ENCODE data around the gene PTPRD.
"Not testable (repeated sequence)": the region's sequence is repeated elsewhere in the genome, so short reads cannot be mapped to it uniquely, and the experiment has no call there.

PTPRD gene

DNA sequence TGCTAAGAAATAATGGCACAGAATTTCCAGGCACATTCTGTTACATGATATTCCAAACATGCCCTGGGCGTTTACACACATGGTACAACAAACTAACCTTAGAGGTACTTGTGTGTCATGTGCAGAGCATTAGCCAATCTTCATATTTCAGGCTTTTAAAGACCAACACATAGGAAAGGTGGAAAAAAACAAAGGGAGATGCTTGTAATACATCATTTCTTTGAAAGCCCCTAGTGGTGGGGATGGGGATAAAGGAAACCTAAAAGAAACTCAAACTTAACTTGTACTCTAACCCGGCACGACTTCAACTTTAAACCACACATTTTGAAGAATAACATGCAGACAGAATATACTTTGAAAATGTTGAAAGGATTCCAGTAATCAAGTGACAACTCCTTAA is 133.6 kb downstream of the PTPRD start:
- DNase-seq (ENCODE audit: low read depth in 2 of 2) = no peak

DNA sequence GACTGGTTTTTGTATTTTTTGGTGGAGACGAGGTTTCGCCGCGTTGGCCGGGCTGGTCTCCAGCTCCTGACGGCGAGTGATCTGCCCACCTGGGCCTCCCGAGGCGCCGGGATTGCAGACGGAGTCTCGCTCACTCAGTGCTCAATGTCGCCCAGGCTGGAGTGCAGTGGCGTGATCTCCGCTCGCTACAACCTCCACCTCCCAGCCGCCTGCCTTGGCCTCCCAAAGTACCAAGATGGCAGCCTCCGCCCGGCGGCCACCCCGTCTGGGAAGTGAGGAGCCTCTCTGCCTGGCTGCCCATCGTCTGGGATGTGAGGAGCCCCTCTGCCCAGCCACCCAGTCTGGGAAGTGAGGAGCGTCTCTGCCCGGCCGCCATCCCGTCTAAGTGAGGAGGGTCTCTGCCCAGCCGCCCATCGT is 163.6 kb downstream of the PTPRD start:
- not testable (repeated sequence) for DNase-seq (ENCODE audit: low read depth in 2 of 2)

DNA sequence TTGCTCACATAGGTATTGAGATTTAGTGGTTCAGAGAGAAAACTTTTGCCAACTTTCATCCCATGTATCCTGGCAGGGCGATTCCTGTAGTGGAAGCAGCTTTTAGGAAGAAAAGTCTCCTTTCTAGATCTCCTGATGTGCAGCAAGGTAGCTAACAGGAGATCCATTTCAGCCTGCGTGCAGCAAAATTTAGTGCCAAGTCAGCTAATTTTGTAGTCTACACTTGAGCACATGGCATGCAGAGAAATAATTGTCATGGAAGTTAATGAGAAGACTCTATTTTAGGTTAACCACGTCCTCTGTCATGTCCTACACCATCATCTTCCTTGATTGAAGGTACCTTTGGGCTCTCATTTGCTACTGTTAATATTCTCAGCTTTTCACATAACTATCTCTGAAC is 165.8 kb downstream of the PTPRD start:
- DNase-seq (ENCODE audit: low read depth in 2 of 2) = no peak

DNA sequence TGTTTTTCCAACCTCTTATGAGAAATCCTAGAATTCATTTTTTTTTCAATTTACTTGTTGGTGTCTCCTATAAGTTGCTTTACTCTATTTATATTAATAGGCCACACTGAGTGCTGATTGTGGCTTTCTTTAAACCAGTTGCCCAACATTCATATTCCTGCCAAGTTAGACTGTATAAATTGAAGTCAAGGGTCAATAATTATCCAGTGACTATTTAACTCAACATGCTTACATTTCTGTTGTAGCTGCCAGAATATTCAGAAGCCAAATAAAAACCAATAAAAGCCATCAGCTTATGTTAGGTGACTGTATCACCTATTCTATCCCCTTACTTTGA is 169.0 kb downstream of the PTPRD start:
- no peak for DNase-seq (ENCODE audit: low read depth in 2 of 2)

DNA sequence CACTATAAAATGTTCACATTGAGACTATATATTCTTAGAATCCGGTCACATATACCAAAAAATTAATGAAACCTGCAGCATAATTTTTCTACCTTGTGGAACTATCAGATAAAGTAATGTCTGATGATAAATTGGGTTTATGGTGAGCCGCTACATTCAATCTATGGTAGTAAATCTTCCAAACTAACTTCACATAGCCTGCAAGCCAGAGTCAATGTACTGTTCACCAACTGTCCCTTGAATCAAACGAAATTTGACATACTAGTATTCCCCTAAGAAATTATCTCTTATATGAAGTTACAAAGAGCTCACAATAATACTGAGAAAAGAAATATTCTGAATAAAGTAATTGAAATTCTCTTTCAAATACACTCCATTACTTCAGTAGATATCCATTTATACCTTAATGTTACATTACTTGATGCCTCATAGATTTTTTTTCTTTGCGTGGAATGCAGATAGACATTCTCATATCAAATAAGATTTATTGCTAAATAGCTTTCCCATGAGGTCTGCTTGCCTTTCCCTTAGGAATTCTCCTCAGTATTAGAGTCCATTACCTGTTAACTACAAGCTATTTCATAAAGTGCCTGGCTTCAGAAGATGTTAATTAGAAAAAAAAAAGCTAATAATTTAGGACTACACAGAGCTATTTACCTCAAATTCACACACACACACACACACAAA is 169.5 kb downstream of the PTPRD start:
- DNase-seq (ENCODE audit: low read depth in 2 of 2) = no peak

DNA sequence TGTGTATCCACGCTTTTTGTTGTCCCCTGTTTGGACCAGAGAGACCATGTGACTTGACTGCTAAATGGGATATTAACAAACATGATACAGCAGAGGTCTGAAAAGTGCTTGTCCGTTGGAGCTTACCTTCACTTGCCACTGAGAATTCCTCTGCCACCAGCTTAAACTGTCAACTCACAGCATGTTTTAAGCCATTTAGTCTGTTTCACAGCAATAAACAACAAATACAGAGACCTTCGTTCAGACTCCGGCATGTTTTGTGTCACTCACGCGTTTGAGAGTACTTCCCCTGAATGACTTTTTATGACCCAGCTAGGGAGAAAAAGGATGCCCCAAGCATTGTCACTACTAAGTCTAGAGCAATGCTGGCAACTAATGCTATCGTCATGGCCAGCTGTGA is 173.8 kb downstream of the PTPRD start:
- no peak for DNase-seq (ENCODE audit: low read depth in 2 of 2)

DNA sequence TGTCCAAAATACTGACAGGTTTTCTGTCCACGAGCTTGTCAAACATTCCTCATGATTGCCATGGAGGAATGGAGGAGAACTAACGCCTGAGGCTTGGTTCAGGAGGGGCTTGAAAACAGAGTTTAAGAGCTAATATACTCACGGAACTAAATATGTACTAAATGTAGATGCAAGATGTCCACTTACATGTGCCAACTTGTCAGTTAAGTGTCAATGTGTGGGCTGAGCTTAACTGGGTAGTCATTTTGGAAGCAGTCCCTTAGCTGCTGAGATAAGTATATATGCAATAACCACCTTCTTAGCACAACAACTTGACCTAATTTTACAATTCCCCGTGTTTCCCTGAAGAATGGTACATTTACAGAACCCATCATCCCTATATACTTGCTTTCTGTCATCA is 176.0 kb downstream of the PTPRD start:
- no peak for DNase-seq (ENCODE audit: low read depth in 2 of 2)

DNA sequence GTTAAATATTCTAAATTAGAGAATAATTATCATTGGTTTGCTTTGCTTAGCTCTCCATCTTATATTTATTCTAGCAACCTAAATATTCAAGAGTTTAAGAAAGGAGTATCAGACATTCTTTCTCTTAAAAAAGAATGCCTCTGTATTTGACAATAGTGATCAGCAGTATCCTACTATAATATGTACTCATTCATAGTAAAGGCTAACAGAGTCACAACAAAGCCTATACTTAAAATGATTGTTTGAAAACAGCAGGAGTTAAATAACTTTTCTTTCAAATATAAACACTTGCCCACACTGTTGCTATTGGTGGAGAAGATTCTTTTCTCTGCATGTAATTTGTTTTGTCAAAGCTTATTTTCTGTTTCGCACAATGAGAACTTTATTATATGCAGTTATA is 178.4 kb downstream of the PTPRD start:
- DNase-seq (ENCODE audit: low read depth in 2 of 2) = no peak

DNA sequence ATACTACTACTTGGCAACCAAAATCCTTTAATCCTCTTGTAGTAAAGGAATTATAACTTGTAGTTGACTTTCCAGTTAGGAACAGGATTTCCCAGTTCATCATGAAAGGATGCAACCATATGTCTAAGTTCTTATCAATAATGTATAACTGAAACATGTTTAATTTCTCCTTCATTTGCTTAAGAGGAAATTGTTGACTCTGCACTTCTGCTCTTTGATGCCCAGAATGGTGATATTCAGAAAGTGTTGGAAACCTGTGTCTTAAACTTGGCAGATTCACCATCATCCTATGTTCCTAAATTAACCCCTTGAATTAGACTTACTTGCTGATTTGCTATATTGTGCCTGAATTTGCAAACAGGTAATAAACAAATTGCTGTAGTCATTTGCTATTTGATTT is 201.5 kb downstream of the PTPRD start:
- DNase-seq (ENCODE audit: low read depth in 2 of 2) = no peak

DNA sequence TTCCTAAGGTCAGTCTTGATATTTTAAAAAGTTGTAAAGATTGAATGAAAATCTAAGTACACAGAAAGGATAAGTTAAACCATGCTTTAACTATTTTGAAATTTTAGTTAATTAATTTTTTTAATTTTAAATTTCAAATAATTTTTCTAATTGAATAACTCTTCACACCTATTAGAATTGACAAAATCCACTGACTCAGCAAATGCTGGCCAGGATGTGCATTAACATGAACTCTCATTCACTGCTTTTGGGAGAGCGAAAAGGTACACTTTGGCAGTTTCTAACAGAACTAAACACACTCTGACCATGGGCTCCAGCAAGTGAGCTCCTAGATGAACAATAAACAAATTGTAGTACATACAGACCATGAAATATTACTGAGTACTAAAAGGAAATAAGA is 209.5 kb downstream of the PTPRD start:
- no peak for DNase-seq (ENCODE audit: low read depth in 2 of 2)

DNA sequence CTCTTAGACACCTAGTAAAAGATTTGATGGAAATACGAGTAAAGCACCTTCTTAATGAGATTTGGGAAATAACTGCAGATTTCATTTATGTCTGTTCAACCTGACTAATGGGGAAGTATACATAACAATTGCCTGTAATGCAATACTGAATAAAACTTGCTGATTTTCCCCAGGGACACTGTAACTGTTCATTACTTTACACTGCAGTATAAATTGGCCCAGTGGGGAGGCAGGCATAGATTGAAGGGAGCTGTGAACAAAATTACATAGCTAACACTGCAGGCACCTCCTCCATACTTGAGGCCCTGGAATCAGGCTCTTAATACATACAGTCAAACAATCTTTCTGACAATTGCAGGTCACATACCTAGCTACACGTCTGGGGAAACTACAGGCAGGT is 216.2 kb downstream of the PTPRD start:
- DNase-seq (ENCODE audit: low read depth in 2 of 2) = no peak

DNA sequence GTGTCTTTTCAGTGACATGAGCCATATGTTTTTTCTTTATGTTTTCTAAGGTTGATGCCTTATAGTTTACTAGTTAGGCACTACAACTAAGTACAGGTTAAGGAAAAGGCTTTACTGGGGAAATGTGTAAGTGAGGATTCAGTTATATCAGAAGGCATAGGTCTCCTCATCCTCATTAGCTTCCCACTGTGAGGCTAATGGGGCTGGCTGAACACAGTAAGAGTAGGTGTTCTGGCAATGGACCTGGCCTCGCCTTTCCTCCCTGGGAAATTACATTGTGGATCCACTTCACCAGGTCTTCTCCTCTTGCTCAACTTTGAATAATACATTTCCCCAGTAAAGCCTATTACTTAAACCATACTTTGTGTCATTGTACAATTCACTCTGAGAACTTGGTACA is 225.5 kb downstream of the PTPRD start:
- DNase-seq (ENCODE audit: low read depth in 2 of 2) = no peak

DNA sequence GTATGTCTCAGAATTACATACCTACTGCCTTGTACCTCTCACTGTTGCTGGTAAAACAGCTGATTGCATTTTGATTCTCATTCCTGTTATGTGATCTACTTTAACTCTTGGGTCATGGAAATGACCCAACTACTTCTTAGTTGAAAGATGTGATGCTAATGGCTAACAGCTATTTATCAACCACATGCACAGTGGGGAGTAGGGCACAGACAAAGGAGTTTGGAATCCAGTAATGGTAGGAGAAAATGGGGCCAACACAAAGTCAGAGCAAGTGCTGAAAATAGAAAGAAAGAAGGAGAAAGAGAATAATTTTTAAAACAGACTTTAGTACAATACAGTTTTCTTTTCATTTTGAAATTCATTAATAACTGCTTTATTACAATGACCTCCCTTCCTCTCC is 241.0 kb downstream of the PTPRD start:
- DNase-seq (ENCODE audit: low read depth in 2 of 2) = no peak

DNA sequence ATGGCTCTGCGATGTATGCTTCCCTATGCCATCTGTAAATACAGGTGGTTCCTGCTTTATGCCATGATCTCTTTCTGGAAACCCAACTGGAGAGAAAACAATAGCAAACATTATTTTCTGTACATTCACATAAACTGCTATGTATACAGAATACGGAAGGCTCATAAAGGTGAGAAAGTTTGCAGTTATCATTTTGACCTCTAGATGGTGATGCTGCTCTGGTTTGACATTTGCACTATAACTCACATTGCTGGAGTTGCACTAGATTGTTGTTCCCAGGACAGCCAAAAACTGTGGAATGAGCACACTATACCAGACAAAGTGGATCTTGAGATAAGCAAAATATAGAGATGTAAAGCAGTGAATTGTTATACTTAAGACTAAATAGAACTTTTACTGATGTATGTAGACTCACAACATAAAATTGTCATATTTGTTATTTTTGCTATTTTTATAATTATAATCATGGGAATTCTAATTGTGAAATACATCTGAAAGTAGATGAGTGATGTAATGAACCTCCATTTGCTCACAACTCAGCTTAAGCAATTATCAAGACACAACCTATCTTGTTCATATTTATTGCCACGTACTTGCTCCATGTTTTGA is 246.5 kb downstream of the PTPRD start:
- no peak for DNase-seq (ENCODE audit: low read depth in 2 of 2)

DNA sequence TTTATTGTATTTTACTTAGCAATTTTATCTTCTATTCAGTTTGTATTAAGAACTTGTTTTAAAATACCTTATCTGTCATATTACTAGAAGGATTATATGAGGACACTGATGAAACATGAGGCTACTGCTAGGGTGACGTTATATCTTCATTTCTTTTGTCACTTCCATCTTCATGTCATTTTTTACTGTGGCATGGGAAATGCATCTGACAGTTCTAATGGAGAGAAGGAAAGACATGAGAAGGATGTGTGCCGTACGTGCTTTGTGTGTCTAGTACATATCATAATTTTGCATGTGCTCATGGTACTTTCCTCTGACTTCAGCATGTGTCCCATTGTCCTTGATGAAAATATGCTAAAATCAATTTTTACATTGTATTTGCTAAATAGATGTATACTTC is 258.2 kb downstream of the PTPRD start:
- DNase-seq (ENCODE audit: low read depth in 2 of 2) = no peak

DNA sequence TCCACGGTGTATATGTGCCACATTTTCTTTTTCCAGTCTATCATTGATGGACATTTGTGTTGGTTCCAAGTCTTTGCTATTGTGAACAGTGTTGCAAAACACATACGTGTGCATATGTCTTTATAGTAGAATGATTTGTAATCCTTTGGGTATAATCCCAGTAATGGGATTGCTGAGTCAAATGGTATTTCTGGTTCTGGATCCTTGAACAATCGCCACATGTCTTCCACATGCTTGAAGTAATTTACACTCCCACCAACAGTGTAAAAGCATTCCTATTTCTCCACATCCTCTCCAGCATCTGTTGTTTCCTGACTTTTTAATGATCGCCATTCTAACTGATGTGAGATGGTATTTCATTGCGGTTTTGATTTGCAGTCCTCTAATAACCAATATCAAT is 267.2 kb downstream of the PTPRD start:
- DNase-seq (ENCODE audit: low read depth in 2 of 2) = not testable (repeated sequence)

DNA sequence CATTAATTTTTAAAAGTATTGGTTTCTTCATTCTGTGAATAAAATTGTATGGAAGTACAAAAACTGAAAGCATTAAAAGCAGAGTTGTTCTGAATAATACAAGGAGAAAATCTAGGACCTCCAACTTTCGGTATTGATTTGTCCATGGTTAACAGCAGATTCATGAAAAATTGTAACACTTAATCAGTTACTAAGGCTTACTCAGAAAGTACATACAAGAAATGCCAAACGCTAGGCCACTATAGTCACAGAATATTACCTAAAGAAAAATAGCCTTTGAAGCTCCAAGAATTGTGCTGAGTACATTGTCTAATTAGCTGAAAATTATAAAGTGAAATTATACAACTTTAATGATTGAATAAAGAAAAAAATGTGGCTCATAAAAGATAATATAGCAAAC is 271.7 kb downstream of the PTPRD start:
- DNase-seq (ENCODE audit: low read depth in 2 of 2) = no peak

DNA sequence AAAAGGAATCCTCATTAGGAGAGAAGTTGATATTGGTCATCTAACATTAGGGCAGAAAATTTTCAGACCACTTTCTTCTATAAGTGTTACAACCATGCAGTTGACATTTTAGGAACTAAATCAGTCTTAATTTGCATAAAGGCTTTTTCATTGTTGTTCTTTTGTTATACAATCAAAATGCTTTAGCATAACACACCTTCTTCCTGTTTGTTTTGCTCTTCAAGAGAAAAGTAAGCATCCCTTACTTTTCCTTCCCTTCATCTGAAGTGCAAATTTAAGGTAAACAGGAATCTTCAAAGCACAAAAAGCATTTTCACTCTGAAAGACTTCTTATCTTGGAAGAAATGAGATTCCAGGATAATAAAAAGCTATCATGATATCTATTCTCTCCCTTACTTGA is 273.6 kb downstream of the PTPRD start:
- DNase-seq (ENCODE audit: low read depth in 2 of 2) = no peak

DNA sequence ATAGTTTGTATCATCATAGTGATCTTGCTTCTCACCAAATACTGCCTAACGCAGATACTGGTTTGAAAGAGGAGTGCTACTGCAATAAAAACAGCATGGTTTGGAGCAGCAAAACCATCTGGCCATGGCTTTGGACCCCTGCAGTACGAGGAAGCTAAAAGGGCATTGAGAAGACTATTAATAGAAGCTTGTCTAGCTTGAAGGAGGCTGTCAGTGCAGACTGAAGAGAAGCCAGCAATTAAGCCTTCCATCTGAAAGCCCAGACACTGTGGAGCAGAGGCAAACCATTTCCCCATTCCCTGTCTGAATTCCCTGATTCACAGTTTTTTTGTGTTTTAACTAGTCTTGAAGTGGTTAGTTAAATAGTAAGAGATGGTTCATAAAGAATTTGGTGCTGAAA is 281.6 kb downstream of the PTPRD start:
- DNase-seq (ENCODE audit: low read depth in 2 of 2) = no peak

DNA sequence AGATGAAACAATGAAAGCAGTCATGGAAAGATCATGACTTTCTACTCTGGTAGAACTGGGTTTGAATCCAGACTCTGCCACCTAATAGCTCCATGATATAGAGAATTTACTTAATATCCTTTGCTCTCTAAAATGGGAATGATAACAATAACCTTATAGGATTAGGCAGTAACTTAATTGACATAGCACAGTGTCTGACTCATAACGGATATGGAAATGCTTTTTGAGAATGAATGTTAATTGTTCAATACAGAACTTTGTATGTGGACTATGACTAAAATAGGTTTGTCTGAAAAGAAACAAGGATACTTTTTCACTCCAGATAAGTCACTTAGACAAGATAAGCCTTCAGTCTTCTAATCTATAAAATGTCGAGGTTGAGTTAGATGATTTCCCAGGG is 330.7 kb downstream of the PTPRD start:
- DNase-seq (ENCODE audit: low read depth in 2 of 2) = no peak

DNA sequence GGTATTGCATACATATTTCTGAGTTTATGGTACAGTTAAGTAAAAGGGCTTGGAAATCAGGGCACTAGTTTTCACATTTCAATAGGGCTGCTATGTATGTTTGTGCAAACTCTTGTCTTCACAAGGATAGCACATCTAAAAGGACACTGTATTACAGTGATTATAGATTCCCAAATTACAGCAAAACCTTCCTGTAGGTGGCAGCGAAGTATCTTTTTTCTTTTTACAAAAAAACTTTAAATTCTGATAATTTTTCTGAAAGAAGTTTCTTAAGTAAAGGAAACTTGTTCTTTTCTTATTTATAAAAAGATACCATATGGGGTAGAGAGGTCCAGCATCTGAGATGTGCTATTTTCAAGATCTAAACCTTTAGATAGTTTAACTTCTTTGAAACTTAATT is 337.8 kb downstream of the PTPRD start:
- no peak for DNase-seq (ENCODE audit: low read depth in 2 of 2)

DNA sequence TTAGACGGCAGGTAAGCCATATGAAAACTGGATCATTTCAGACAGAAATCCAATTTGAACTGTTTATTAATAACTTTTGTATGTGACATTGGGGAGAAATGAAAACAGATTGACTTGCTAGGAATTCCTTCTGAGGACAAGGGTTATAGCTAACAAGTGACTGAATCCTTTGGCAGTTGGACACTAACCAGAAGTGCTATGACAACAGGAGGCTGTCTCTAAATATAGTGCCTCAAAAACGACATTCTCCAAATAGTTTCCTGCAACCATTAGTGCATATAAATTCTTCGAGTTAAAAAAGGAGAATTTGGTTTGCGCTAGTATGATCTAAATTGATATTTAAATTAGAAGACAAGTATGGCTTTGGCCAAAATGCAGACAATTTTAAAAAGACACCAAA is 338.6 kb downstream of the PTPRD start:
- no peak for DNase-seq (ENCODE audit: low read depth in 2 of 2)

DNA sequence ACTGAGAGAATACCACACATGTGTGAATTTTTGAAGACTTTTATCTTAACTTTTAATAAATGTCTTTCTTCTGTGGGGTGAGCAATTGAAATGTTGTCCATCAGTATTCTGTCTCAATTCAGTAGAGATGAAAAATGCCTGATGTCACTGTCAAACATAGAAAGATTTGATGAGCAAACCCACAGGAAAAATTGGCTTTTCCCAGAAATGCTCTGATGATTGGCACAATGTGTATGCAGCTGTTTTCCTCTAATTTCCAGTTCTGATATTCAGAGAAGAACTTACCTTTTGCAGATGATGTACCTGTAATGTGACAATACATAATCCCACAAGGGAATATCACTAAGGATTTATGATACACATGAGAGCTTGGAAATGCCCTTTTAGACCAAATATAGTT is 340.0 kb downstream of the PTPRD start:
- no peak for DNase-seq (ENCODE audit: low read depth in 2 of 2)
